Progenitor cell of endocrine pancreas (in vitro differentiated cells): ENCODE measurements around the gene PAAF1. TPM values are rescaled to one million over a fixed set of nuclear protein-coding genes. Genes with fewer than 3 reads are reported as not detected.

Experiments
- DNase-seq: peaks from one replicate; pipeline ENCODE4 v3.0.0; 2021; ENCODE audit warnings: low spot score; ENCODE audit not compliant: unreplicated experiment
- H3K27ac Mint-ChIP-seq: 2 replicates; pipeline ENCODE4 v1.8.0; 2021; ENCODE audit warnings: mild to moderate bottlenecking, moderate library complexity, mixed read lengths
- H3K27me3 Mint-ChIP-seq: 2 replicates; pipeline ENCODE4 v1.8.0; 2021; ENCODE audit warnings: mixed read lengths
- H3K36me3 Mint-ChIP-seq: 2 replicates; pipeline ENCODE4 v1.8.0; 2022; ENCODE audit warnings: mixed read lengths; ENCODE audit not compliant: insufficient read depth
- H3K4me1 Mint-ChIP-seq: 2 replicates; pipeline ENCODE4 v1.8.0; 2021; ENCODE audit warnings: low read depth, mixed read lengths
- H3K4me3 Mint-ChIP-seq: 2 replicates; pipeline ENCODE4 v1.8.0; 2021; ENCODE audit warnings: low read depth, mild to moderate bottlenecking, moderate library complexity, mixed read lengths
- H3K9me3 Mint-ChIP-seq: 2 replicates; pipeline ENCODE4 v1.8.0; 2021; ENCODE audit warnings: low read depth, mixed read lengths
- CTCF ChIP-seq: fragments of 200-600 bp; sonication (generic); IDR thresholded peaks from one replicate; pipeline ENCODE4 v1.5.0; 2021; ENCODE audit warnings: antibody characterized with exemption, mild to moderate bottlenecking; ENCODE audit not compliant: unreplicated experiment
- total RNA-seq: library from RNA; stranded (reverse); gene quantifications from 2 replicates; pipeline ENCODE4 v1.2.1, GENCODE V29; 2021

Gene PAAF1
- total RNA-seq, 1 donor from 2014 or later: 29.3 TPM

- Mint-ChIP-seq H3K27ac (no peak overlapping the region), H3K36me3 (peaks cover 10% of the 10 kb centered on the region), H3K9me3 (no peaks in the 10 kb centered on the region), H3K4me3 (no peak overlapping the region), H3K27me3 (no peaks in the 10 kb centered on the region), H3K4me1 (peaks cover 2% of the 10 kb centered on the region)
- DNase-seq: no peak
- TF ChIP-seq CTCF: no peak
Observed at GRCh38 chr11:73851046-73851764, 25.6 kb upstream of the PAAF1 start.

DNA sequence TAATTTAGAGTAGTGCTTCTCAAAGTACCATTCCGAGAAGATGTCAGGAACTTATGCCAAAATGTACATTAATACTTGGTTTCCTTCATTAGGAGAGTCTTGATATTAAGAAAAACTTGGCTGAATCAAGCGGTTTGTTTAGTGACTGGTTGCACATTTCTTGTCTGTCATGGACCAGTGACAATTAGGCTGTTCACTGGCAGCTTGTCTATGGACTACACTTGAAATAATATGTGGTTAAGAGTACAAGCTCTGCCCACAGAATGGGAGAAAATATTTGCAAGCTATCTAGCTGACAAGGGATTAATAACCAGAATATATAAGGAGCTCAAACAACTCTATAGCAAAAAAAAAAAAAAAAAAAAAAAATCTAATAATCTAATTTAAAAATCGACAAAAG is 24.8 kb upstream of the PAAF1 start:
- TF ChIP-seq CTCF: no peak
- H3K27ac Mint-ChIP-seq: no peak overlapping the region
- peaks cover 10% of the 10 kb centered on the region for H3K36me3 Mint-ChIP-seq
- H3K4me1 Mint-ChIP-seq: peaks cover 3% of the 10 kb centered on the region
- no peaks in the 10 kb centered on the region for H3K9me3 Mint-ChIP-seq
- no peak for DNase-seq
- H3K4me3 Mint-ChIP-seq: no peak overlapping the region
- H3K27me3 Mint-ChIP-seq: no peaks in the 10 kb centered on the region

DNA sequence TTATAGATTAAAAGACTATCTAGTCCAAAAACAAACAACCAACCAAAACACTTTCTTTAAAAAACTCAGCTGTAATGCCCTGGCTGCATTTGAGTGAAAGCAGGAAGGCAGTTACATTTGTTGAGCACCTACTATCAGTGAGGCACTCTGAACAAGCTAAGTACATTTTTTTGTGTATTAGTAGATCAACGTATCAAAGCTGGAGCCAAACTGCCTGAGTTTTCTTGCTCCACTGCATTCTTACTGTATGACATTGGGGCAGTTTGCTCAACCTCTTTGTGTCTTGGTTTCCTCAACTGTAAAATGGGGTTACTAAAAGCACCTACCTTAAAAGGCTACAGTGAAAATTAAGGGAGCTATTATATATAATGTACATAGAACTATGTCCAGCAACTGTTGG is 22.1 kb upstream of the PAAF1 start:
- peaks cover 10% of the 10 kb centered on the region for H3K36me3 Mint-ChIP-seq
- no peak for DNase-seq
- no peak overlapping the region for H3K4me3 Mint-ChIP-seq
- H3K27ac Mint-ChIP-seq: no peak overlapping the region
- no peaks in the 10 kb centered on the region for H3K9me3 Mint-ChIP-seq
- H3K4me1 Mint-ChIP-seq: peaks cover 5% of the 10 kb centered on the region
- no peaks in the 10 kb centered on the region for H3K27me3 Mint-ChIP-seq
- no peak for TF ChIP-seq CTCF

DNA sequence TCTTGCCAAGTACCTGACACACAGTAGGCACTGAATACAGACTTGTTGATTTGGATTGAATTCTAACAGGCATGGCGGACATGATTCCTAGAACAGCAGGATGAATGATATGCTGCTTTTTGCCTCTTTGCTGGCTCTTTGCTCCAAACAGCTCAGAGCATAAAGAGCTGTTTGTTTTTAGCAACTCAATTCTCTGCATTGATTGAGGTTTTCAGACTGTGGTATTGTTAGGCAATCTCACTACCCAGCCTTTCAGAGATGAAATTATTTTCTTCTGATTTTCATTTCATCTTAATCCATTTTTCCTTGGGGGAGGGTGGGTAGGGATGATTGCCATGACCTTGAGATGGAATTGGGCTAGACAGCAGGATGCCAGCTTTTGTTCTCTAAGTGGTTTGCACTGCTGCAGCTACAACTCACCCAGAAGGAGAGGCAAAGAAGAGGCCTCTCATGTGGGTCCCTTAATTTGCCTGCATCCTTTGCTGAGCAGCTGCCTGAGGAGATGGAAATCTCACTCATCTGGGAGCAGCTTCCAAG is 20.7 kb upstream of the PAAF1 start:
- Mint-ChIP-seq H3K27me3 (no peaks in the 10 kb centered on the region), H3K4me1 (peaks cover 5% of the 10 kb centered on the region), H3K36me3 (peaks cover 15% of the 10 kb centered on the region), H3K9me3 (no peaks in the 10 kb centered on the region), H3K4me3 (no peak overlapping the region), H3K27ac (no peak overlapping the region)
- no peak for DNase-seq
- no peak for TF ChIP-seq CTCF

DNA sequence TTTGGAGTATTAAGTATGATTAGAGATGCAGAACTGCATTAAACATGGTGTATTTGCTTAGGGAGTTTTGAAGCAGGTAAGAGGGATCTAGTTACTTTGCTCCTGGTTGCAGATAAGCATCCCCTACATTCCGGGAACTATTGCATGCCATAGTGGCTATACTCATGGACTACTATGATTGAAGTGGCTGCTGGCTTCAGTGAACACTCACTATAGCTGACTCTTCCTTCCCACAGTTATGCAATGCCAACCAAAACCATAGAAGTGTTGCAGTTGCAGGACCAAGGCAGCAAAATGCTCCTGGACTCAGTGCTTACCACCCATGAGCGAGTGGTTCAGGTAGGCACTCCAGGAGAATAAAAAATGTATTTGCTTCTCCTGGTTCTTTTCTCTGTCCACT is 17.1 kb upstream of the PAAF1 start:
- no peak for TF ChIP-seq CTCF
- no peak for DNase-seq
- H3K9me3 Mint-ChIP-seq: no peaks in the 10 kb centered on the region
- H3K36me3 Mint-ChIP-seq: peaks cover 16% of the 10 kb centered on the region
- no peak overlapping the region for H3K4me3 Mint-ChIP-seq
- H3K27me3 Mint-ChIP-seq: no peaks in the 10 kb centered on the region
- H3K27ac Mint-ChIP-seq: no peak overlapping the region
- H3K4me1 Mint-ChIP-seq: peaks cover 5% of the 10 kb centered on the region
